Mucosa of descending colon (tissue), 3 donors: ENCODE measurements around the gene CLIC1. TPM values are rescaled to one million over a fixed set of nuclear protein-coding genes. Genes with fewer than 3 reads are reported as not detected.

Source experiments
- ATAC-seq: fragments of 200-7000 bp; cut with Tn5 transposase; one replicate; pipeline ENCODE4 v1.9.1; 2020; ENCODE audit warnings: mild to moderate bottlenecking, moderate library complexity
- DNase-seq, 3 donors: peaks; one replicate each; pipeline ENCODE4 v3.0.0-alpha.2; 2020
- H3K36me3 ChIP-seq: fragments of 200-600 bp; one replicate; pipeline ENCODE4 v1.8.0; 2021; ENCODE audit warnings: low read depth, mild to moderate bottlenecking
- H3K4me1 ChIP-seq: fragments of 200-600 bp; one replicate; pipeline ENCODE4 v1.8.0; 2021; ENCODE audit warnings: low read depth, mild to moderate bottlenecking
- H3K4me3 ChIP-seq: fragments of 200-600 bp; one replicate; pipeline ENCODE4 v1.8.0; 2021; ENCODE audit warnings: mild to moderate bottlenecking
- H3K9me3 ChIP-seq: fragments of 200-600 bp; one replicate; pipeline ENCODE4 v1.8.0; 2021; ENCODE audit warnings: mild to moderate bottlenecking
- CTCF ChIP-seq: fragments of 200-600 bp; IDR thresholded peaks from one replicate; pipeline ENCODE4 v1.8.0; 2022; ENCODE audit warnings: antibody characterized with exemption, mild to moderate bottlenecking
- intact Hi-C, 2 donors: fragments of 100-400 bp; cut with DNase I in 1 of 2; cut with micrococcal nuclease in 1 of 2; formaldehyde crosslinking; loops; one replicate each; pipeline versions ENCODE4 v1.11.0 to v1.11.1; 2022; cut with DNase I, micrococcal nuclease
- total RNA-seq, 3 donors: library from RNA; stranded (reverse); fragmentation: NEBNext Ultra II Directional in 2 of 3; extraction: Animal tissue kit (Norgen Biotek cat#: 25700) in 2 of 3; gene quantifications; one replicate each; pipeline versions ENCODE4 v1.2.1 to v1.2.4, GENCODE V29; 2021 to 2023
- donor health status: DM: no; HTN: no; CAD: no; lungs with moderate emphysema.
- donor health status: DM: no; HTN: no; CAD: no.
- donor health status: DM: no; HTN: yes; CAD: no.

CLIC1 gene
- total RNA-seq, 3 donors from 2014 or later: 269 to 555 (median 441) TPM

- ATAC-seq (no peak), DNase-seq (peak in 2 of 3 donors; percentile 40 to 56)
- no peak overlapping the region for H3K4me3 ChIP-seq
- H3K36me3 ChIP-seq: peaks cover 7% of the 10 kb centered on the region
- intact Hi-C loops: no loop called here
- no peak for TF ChIP-seq CTCF
- peaks cover 37% of the 10 kb centered on the region for H3K4me1 ChIP-seq
- H3K9me3 ChIP-seq: no peaks in the 10 kb centered on the region
These were observed 511 bp upstream of the CLIC1 start for GRCh38 chr6:31736768-31737314.

- DNase-seq: peak; percentile 82 to 83 (median 82)
- no peak for TF ChIP-seq CTCF
These were observed 1.4 kb downstream of the CLIC1 start for GRCh38 chr6:31734821-31735406.

GRCh38 chr6:31734247-31734820, 2.0 kb downstream of the CLIC1 start:
- peak overlapping the region; percentile 50 for H3K4me3 ChIP-seq
- TF ChIP-seq CTCF: no peak
- H3K4me1 ChIP-seq: peaks cover 32% of the 10 kb centered on the region
- ATAC-seq: no peak
- H3K36me3 ChIP-seq: peaks cover 7% of the 10 kb centered on the region
- no peaks in the 10 kb centered on the region for H3K9me3 ChIP-seq
- intact Hi-C loops: loop anchor here in 1 of 2 donors (5.0 kb wide), 1 partner anchor 98 kb away; no protein-coding TSS in a partner anchor
- no peak for DNase-seq

More at GRCh38 chr6:31734821-31735406, 1.4 kb downstream of the CLIC1 start:
- H3K4me3 ChIP-seq: peak overlapping the region; percentile 50
- intact Hi-C loops: loop anchor here in 1 of 2 donors (5.0 kb wide), 1 partner anchor 97 kb away; no protein-coding TSS in a partner anchor
- peak; percentile 27 for ATAC-seq
- H3K36me3 ChIP-seq: peaks cover 7% of the 10 kb centered on the region
- H3K9me3 ChIP-seq: no peaks in the 10 kb centered on the region
- H3K4me1 ChIP-seq: peaks cover 33% of the 10 kb centered on the region

- Histone ChIP-seq H3K4me1 (peaks cover 30% of the 10 kb centered on the region), H3K36me3 (peaks cover 7% of the 10 kb centered on the region), H3K9me3 (no peaks in the 10 kb centered on the region), H3K4me3 (no peak overlapping the region)
- TF ChIP-seq CTCF: no peak
- intact Hi-C loops: loop anchor here in 1 of 2 donors (5.0 kb wide), 1 partner anchor 99 kb away; no protein-coding TSS in a partner anchor
- ATAC-seq (no peak), DNase-seq (no peak)
These were observed 2.6 kb downstream of the CLIC1 start for GRCh38 chr6:31733734-31734133.

- DNase-seq: no peak
- Histone ChIP-seq H3K4me1 (peaks cover 31% of the 10 kb centered on the region), H3K36me3 (peaks cover 7% of the 10 kb centered on the region), H3K9me3 (no peaks in the 10 kb centered on the region), H3K4me3 (no peak overlapping the region)
- ATAC-seq: no peak
- no peak for TF ChIP-seq CTCF
- intact Hi-C loops: loop anchor here in 1 of 2 donors (5.0 kb wide), 1 partner anchor 100 kb away; no protein-coding TSS in a partner anchor
These were observed 4.3 kb downstream of the CLIC1 start for GRCh38 chr6:31732029-31732428.
